HG03196 (cell line): ENCODE results near the gene CYYR1.

ENCODE experiments used
- ATAC-seq: cut with Tn5 transposase; IDR thresholded peaks from one replicate; pipeline ENCODE4 v1.9.1; 2021; ENCODE audit not compliant: unreplicated experiment

The CYYR1 gene

DNA sequence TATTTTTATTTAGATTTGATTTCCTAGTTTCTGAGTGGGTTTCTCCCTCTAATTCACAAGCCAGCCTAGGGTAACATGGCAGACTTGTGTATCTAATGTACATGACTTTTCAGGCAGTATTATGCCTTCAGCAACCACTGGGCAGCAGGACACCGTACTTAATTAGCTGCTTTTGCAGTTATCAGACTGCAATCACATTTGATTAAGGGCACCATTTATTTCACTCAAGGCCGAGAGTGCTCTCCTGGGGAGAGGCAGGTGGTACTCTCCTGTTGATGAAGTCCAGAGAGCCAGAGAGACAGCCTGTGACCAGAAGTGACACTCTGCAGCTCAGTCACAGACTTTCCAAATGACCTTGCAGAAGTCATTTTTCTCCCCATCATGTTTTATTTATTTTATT lies 18.7 kb downstream of the CYYR1 start:
- no peak for ATAC-seq

- no peak for ATAC-seq
These were observed 19.2 kb downstream of the CYYR1 start for GRCh38 chr21:26553898-26554297.

- ATAC-seq = no peak
These were observed 22.8 kb downstream of the CYYR1 start for GRCh38 chr21:26550326-26550725.

- ATAC-seq = no peak
These were observed 26.5 kb downstream of the CYYR1 start for GRCh38 chr21:26546446-26547097.

DNA sequence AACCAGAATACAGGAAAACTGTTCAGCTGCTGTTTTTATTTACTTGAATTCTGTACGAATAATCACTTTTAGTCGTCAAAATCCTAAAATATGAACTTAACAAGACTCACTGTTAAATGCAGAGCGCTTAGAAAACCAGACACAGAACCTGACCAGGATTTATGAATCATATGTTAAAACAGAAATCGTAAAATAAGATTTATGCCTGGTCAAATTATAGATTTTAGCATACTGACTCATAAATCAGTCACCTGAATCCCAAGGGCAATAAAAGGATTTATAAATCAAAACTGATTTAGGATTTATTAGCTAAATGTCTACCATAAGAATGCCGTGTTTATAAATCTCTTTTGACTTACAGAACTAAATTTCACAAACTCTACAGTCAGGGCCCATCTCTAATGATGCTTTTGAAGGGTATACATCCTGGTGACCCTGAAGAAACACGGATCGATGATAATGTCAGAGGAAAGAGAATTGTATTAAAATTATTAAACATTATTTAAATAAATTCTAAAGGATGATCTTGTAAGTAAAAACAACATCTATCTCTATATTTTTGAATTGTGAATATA lies 28.8 kb downstream of the CYYR1 start:
- no peak for ATAC-seq

DNA sequence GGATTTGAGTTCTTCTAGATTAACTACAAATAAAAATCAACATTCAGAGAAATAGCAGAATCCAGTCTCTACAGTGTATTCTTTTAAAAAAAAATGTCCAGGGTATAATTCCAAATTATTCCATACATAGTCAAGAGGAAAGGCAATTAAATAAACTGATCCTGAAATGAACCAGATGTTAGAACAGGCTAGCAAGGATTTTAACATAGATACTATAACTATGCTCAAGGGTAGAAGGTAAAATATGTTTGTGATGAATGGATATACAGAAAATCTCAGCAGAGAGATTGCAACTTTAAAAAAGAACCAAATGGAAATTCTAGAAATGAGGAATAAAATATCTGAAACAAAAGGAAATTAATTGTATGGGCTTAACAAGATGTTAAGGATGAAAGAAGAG lies 32.4 kb downstream of the CYYR1 start:
- no peak for ATAC-seq

DNA sequence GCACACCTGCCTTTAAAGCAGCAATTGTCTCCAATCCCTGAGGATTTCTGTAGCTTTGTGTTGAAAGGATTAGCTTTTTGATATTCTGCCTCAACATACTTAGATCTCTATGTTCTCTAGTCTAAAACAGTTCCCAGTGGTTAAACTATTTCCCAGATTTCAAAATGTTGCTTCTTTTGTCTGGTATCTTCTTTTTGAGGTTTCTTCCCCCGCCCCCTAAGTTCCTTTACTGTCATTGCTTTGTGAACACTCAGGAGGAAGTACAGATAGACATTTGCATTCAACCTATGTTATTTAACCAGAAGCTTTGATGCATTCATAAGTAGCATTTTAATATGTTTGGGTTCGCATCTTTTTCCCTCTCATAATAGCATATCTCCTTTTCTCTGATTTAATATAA lies 33.5 kb downstream of the CYYR1 start:
- no peak for ATAC-seq

- no peak for ATAC-seq
These were observed 38.6 kb downstream of the CYYR1 start for GRCh38 chr21:26534517-26534916.

GRCh38 chr21:26532208-26532607 lies 40.9 kb downstream of the CYYR1 start:
- no peak for ATAC-seq

GRCh38 chr21:26529526-26529925 lies 43.6 kb downstream of the CYYR1 start:
- no peak for ATAC-seq

- ATAC-seq = no peak
These were observed 44.2 kb downstream of the CYYR1 start for GRCh38 chr21:26528882-26529281.

- no peak for ATAC-seq
These were observed 50.4 kb downstream of the CYYR1 start for GRCh38 chr21:26522704-26523103.

DNA sequence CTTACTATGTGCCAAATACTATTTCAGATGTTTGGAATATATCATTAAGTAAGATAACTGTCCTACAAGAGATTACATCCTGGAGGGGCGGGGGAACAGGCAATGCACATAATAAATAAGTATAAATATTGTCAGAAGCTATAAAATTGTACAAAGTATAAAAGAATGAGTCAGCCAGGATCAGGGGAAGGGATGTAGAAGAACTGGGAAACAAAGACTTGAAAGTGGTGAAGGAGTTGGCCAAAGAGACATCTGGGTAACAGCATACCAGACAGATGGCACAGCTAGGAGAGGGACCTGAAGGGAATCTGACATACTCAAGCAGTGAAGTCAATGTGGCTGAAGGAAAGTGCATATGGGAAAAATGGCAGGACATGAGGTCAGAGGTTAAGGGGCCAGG lies 53.9 kb downstream of the CYYR1 start:
- ATAC-seq = no peak

- no peak for ATAC-seq
These were observed 57.8 kb downstream of the CYYR1 start for GRCh38 chr21:26515257-26515656.

DNA sequence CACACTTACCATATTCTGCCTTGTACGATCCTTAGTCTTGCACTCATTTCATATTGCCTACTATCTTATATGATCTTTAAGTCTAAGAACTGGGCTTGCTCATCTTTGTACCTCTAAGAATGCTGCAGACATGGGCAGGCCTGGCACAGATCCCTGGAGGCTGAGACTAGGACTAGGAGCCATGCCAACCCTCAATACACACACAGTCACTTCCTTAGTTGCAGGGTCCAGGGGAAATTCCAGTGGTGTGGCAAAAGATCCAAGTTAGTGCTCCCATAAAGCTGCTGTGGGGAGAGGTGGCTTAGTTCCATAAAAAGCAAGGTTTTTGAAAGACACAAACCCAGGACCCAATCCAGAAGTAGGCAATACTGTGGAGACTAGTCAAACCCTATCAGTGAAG lies 59.9 kb downstream of the CYYR1 start:
- ATAC-seq = no peak

DNA sequence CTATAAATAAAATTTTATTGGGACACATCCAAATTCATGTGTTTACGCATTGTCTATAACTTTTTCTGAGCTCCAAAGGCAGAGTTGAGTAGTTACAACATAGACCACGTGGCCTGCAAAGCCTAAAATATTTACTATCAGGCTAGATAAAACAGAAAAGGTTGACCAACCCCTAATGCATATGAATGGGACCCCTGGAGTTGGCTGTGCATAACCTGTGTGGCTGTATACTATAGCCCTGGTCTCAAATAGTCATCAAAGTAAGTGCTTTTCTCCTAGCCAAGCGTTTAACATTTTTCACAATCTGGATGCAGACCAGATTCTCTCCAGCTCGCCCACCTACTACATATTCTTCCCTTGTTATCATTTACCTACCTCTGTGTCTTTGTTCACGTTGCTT lies 60.4 kb downstream of the CYYR1 start:
- ATAC-seq = no peak

DNA sequence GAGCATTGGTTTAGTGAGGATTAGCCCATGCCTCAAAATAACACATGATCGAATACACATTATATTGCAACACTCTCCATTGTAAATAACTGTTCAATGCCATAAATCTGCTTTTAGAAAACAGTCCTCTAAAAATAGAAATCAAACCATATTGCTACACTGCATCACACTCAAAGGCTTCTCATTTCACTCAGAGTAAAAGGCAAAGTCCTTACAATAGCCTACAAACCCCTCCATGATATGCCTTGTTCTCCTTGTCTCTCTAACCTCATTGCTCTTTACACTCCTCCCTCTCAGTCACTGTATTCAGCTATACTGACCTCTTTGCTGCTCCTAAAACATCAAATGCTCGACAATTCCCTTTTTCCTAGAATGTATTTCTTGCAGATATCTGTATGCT lies 64.2 kb downstream of the CYYR1 start:
- ATAC-seq = no peak

DNA sequence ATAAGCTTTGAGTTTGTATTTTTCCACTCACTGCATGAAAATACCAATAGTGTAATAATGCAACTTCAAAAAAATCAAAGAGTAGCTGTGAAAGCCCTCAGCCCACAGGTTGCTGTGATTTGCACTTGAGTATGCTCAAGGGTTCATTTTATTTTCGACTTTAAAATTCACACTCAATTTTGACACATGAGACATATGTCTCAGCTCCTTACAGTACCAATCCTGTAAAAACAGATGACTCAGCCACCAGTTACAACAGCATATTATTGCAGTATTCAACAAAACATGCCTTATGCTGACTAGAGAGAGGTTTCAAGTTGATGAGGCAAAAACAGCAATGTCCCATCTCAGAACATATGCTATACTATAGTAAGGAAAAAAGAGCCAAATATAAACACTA lies 66.1 kb downstream of the CYYR1 start:
- ATAC-seq = no peak

GRCh38 chr21:26505211-26505610 lies 67.9 kb downstream of the CYYR1 start:
- ATAC-seq = no peak

GRCh38 chr21:26503414-26503813 lies 69.7 kb downstream of the CYYR1 start:
- no peak for ATAC-seq

- ATAC-seq = no peak
These were observed 71.5 kb downstream of the CYYR1 start for GRCh38 chr21:26501495-26502021.

- ATAC-seq = no peak
These were observed 73.6 kb downstream of the CYYR1 start for GRCh38 chr21:26499495-26499894.

DNA sequence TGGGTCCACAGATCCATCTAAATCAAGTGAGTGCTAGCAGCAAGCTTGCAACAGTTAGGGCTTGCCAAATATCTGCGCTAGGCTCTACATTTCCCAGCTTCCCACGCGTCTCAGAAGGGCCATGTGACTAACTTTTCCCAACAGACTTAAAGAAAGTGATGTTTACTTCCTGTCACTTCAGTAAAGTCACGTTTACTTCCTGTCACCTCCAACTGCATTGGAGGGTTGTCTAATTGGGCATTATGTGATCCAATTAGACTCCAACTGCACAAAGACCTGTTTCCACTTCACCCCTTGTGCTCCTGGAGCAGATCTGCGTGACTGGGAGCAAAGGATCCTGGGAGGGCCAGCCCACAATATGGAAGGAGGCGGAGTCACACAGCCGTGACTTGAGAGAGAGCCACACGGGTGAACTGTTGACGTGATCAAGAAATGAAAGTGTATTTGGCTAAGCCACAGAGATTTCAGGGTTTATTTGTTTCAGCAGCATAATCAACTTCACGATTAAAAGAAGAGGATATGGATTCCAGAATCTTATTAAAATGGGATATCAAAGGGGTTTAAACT lies 77.7 kb downstream of the CYYR1 start:
- ATAC-seq = no peak
